SU-DHL-6 (cell line): ENCODE measurements around the gene ZNF524.

ENCODE experiments used
- CTCF ChIP-seq: fragments of 200-600 bp; sonication (generic); IDR thresholded peaks from one replicate; pipeline ENCODE4 v1.5.1; 2017; ENCODE audit warnings: antibody characterized with exemption, mild to moderate bottlenecking, low read length, moderate library complexity; ENCODE audit not compliant: insufficient read depth, poor library complexity, severe bottlenecking
- EZH2phosphoT487 ChIP-seq: fragments of 200-600 bp; sonication (generic), shearing (Covaris generic); conservative IDR thresholded peaks from 2 replicates; pipeline ENCODE4 v1.6.1; 2018; ENCODE audit warnings: mild to moderate bottlenecking, antibody characterized with exemption, low read length, moderate library complexity, mixed read lengths

- TF ChIP-seq CTCF (no peak), EZH2phosphoT487 (no peak)
These were observed 35.2 kb downstream of the ZNF524 start for GRCh38 chr19:55635334-55635717.
